ENCODE results near the gene SLC22A23. TPM values are rescaled to one million over a fixed set of nuclear protein-coding genes. Genes with fewer than 3 reads are reported as not detected.

The SLC22A23 gene
- total RNA-seq, 2 experiments from 2014 or later, result 0.37 to 0.39 TPM

DNA sequence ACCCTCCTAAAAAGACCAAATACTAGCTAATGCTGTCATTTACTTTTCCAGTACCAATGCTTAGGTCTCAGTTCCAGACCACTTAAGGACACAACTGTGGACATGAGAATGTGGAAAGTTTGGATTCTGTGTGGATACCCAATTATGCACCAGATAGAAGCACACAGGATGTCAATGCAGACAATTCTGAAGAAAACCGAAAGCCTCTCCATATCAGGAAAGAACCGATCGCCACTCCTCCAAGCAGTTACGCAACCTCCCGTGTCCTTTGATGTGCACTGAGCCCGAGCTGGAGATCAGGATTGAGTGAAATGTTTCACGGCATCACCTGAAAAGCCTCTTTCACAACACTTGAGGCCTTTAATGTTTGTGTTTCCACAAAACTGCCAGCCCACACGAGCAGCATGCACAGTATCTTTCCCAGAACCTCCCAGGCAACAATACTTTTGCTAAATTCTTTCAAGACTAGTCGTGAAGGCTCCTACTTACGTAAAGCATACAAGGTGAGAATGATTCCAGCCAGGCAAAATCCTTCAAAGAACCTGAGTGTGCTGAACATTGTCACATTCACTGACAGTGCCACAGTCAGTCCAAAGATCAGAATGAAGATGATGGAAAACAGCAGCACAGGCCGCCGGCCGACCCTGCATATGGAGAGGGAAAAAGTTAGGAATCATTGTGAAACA, 47.0 kb downstream of the SLC22A23 start:
- Mint-ChIP-seq H3K4me3 (no peak overlapping the region), H3K27ac (no peak overlapping the region), H3K4me1 (peaks cover 9% of the 10 kb centered on the region), H3K36me3 (ENCODE audit: low read depth) (no peaks in the 10 kb centered on the region), H3K9me3 (ENCODE audit: low read depth) (no peaks in the 10 kb centered on the region), H3K27me3 (no peaks in the 10 kb centered on the region)
- no peak for ATAC-seq
- DNase-seq, result no peak
- intact Hi-C loops (cut with DNase I, micrococcal nuclease), result loop anchor here (1.0 to 5.0 kb wide), 3 partner anchors 133 to 322 kb away; no protein-coding TSS in a partner anchor
- ChIA-PET CTCF (interaction anchor here (0.7 to 2.1 kb wide), 4 partner anchors 12 to 121 kb away, joined by 3 to 9 read pairs (median 4); no protein-coding TSS in a partner anchor), POLR2A (no interaction called here)

DNA sequence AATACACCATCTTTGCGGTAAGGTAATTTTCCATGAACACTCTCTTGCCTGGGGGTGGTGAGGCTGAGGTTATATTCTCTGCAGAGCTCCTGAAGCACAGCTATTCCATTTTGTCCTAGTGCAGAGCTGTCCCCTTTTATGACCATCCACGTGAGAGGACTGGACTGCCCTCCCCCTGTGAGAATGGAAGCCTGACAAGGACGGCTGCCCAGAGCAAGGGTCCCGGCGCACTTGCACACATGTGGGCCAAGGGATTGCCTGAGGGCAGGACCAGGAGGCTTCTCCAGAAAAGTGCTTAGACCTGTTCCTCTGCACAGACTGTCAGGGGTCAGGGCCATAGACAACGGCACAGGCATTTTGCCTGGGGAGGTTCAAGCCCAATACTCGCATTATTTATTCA, 48.2 kb downstream of the SLC22A23 start:
- POLR2A ChIA-PET, result no interaction called here
- intact Hi-C loops (cut with DNase I, micrococcal nuclease), result no loop called here
- CTCF ChIA-PET, result interaction anchor here (1.0 to 1.4 kb wide), 2 partner anchors 14 to 38 kb away, joined by 4 read pairs; no protein-coding TSS in a partner anchor
- ATAC-seq (no peak), DNase-seq (no peak)
- Mint-ChIP-seq H3K4me3 (no peak overlapping the region), H3K27me3 (no peaks in the 10 kb centered on the region), H3K27ac (no peak overlapping the region), H3K9me3 (ENCODE audit: low read depth) (no peaks in the 10 kb centered on the region), H3K4me1 (peaks cover 3% of the 10 kb centered on the region), H3K36me3 (ENCODE audit: low read depth) (no peaks in the 10 kb centered on the region)

DNA sequence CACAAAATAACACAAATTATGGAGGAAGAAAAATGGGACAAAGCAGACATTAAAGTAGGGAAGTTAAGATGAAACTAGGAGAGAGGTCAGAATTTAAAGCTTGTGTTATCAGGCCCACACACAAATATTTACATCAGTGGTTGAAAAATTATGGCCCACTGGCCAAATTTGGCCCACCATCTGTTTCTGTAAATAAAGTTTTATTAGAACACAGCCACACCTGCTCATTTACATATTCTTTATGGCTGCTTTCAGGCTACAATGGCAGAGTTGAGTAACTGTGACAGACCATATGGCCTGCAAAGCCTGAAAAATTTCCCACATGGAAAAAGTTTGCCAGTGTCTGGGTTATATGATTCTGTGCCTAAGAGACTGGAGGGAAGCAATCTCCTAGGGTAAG, 49.0 kb downstream of the SLC22A23 start:
- Mint-ChIP-seq H3K9me3 (ENCODE audit: low read depth) (no peaks in the 10 kb centered on the region), H3K4me1 (peaks cover 3% of the 10 kb centered on the region), H3K27me3 (no peaks in the 10 kb centered on the region), H3K36me3 (ENCODE audit: low read depth) (no peaks in the 10 kb centered on the region), H3K4me3 (no peak overlapping the region), H3K27ac (no peak overlapping the region)
- CTCF ChIA-PET, result interaction anchor here (1.2 kb wide), 1 partner anchor 50 kb away, joined by 4 read pairs; no protein-coding TSS in a partner anchor
- no peak for ATAC-seq
- POLR2A ChIA-PET, result no interaction called here
- intact Hi-C loops (cut with DNase I, micrococcal nuclease), result no loop called here
- DNase-seq, result no peak

DNA sequence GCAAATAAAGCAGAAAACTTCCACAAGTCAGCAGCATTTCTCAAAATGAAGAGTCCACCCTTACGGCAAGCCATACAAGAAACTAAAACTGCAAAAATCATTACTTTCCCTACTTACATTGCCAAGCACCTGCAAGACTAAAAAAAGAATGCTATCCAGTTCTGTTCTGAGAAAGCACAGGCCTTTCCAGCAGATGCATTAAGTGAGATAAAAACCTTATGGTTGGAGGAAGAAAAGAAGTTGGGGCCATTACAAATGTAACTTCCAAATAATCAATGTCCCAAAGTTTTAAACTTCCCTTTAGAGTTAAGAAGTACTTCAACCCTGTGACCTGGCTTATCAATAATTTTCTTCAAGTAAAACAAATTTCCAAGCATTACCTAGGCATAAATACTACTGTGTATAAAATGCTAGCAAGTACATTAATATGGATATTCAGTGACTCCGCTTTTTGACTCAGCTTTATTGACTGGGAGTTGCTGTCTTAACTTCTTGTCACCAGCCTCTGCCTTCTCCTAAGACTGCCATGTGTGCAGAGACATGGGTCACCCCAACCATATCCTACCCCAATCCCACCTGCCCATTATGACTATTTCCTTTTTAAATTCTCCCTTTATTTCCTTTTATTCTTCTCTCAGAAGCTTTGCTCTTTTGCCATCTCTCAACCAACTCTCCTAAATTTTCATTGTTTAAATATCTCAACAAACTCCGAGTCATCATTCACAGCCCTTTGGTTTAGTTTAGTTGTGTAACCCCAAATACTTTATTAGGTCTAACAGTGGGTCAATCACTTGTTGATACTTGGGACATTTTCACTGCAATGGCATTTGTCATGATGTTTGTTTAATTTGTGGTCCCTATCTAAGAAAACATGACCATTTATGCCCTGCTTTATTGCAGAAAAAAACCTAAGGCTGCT, 49.7 kb downstream of the SLC22A23 start:
- no peaks in the 10 kb centered on the region for H3K36me3 Mint-ChIP-seq (ENCODE audit: low read depth)
- H3K9me3 Mint-ChIP-seq (ENCODE audit: low read depth), result no peaks in the 10 kb centered on the region
- no peak overlapping the region for H3K27ac Mint-ChIP-seq
- no peak for ATAC-seq
- no peak overlapping the region for H3K4me3 Mint-ChIP-seq
- POLR2A ChIA-PET, result no interaction called here
- H3K4me1 Mint-ChIP-seq, result peaks cover 3% of the 10 kb centered on the region
- CTCF ChIA-PET, result interaction anchor here (1.2 kb wide), 1 partner anchor 51 kb away, joined by 4 read pairs; no protein-coding TSS in a partner anchor
- intact Hi-C loops (cut with DNase I, micrococcal nuclease), result no loop called here
- no peaks in the 10 kb centered on the region for H3K27me3 Mint-ChIP-seq
- DNase-seq, result no peak

DNA sequence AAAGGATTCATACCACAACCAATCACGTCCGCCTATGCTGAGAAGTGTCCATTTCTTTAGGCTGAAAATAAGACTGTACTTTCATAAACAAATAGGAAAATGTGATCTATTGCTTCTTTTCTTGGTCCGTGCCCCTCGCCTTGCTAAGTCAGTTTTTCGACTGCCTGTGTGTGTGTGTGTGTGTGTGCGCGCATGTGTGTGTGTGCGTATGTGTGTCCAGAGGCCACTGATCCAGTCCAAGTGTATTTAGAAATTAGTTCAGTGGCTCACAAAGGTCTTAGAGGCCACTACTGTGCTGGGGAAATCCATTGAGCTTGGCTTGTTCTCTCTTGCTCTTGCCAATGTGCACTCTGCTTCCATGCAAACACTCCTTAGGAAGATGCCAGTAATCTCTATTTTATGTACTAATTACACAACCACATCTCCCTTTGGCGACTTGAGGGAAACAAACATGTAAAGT, 50.5 kb downstream of the SLC22A23 start:
- Mint-ChIP-seq H3K27me3 (no peaks in the 10 kb centered on the region), H3K9me3 (ENCODE audit: low read depth) (no peaks in the 10 kb centered on the region), H3K4me1 (peaks cover 3% of the 10 kb centered on the region), H3K27ac (no peak overlapping the region), H3K36me3 (ENCODE audit: low read depth) (no peaks in the 10 kb centered on the region), H3K4me3 (no peak overlapping the region)
- ChIA-PET CTCF (no interaction called here), POLR2A (no interaction called here)
- intact Hi-C loops (cut with DNase I, micrococcal nuclease), result no loop called here
- ATAC-seq, result no peak
- DNase-seq, result no peak

DNA sequence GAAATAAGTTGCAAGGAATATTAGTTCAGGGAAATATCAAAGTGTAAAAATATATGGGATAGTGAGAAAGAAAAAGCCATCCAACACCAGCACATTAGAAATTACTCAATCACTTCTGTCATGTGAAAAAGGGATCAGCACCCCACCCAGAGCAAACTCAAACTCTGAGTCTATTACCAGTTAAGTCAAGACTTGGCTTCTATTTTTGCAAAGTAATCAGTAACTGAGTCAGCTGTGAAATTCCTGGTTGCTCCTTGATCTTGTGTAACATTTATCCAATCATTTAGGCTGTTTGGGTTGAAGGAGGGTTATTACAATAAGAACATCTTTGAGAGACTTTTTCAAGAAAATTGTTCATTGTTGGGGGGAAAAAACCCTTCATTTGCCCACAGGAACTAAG, 51.2 kb downstream of the SLC22A23 start:
- H3K27ac Mint-ChIP-seq, result no peak overlapping the region
- H3K4me1 Mint-ChIP-seq, result peaks cover under 1% of the 10 kb centered on the region
- intact Hi-C loops (cut with DNase I, micrococcal nuclease), result no loop called here
- DNase-seq, result no peak
- ChIA-PET POLR2A (no interaction called here), CTCF (no interaction called here)
- no peaks in the 10 kb centered on the region for H3K9me3 Mint-ChIP-seq (ENCODE audit: low read depth)
- H3K4me3 Mint-ChIP-seq, result no peak overlapping the region
- ATAC-seq, result no peak
- H3K36me3 Mint-ChIP-seq (ENCODE audit: low read depth), result no peaks in the 10 kb centered on the region
- H3K27me3 Mint-ChIP-seq, result no peaks in the 10 kb centered on the region

DNA sequence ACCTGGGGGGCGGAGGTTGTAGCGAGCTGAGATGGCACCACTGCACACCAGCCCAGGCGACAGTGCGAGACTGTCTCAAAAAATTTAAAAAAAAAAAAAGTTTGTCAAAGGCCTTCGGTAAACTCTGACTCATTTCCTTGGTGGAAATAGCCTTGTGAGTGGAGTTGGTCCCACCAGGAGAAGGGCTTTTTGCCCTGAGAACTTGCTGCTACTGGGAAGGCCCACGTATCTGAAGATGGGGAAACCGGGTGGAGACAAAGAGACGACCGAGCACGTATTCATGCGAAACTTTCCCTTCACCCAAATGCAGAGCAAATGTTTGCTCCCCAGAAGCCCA, 51.7 kb downstream of the SLC22A23 start:
- Mint-ChIP-seq H3K27ac (no peak overlapping the region), H3K9me3 (ENCODE audit: low read depth) (no peaks in the 10 kb centered on the region), H3K27me3 (no peaks in the 10 kb centered on the region), H3K4me1 (no peaks in the 10 kb centered on the region), H3K36me3 (ENCODE audit: low read depth) (no peaks in the 10 kb centered on the region), H3K4me3 (no peak overlapping the region)
- intact Hi-C loops (cut with DNase I, micrococcal nuclease), result no loop called here
- ChIA-PET POLR2A (interaction anchor here (0.7 kb wide), 1 partner anchor 1114 kb away, joined by 3 read pairs; no protein-coding TSS in a partner anchor), CTCF (no interaction called here)
- ATAC-seq (no peak), DNase-seq (no peak)

DNA sequence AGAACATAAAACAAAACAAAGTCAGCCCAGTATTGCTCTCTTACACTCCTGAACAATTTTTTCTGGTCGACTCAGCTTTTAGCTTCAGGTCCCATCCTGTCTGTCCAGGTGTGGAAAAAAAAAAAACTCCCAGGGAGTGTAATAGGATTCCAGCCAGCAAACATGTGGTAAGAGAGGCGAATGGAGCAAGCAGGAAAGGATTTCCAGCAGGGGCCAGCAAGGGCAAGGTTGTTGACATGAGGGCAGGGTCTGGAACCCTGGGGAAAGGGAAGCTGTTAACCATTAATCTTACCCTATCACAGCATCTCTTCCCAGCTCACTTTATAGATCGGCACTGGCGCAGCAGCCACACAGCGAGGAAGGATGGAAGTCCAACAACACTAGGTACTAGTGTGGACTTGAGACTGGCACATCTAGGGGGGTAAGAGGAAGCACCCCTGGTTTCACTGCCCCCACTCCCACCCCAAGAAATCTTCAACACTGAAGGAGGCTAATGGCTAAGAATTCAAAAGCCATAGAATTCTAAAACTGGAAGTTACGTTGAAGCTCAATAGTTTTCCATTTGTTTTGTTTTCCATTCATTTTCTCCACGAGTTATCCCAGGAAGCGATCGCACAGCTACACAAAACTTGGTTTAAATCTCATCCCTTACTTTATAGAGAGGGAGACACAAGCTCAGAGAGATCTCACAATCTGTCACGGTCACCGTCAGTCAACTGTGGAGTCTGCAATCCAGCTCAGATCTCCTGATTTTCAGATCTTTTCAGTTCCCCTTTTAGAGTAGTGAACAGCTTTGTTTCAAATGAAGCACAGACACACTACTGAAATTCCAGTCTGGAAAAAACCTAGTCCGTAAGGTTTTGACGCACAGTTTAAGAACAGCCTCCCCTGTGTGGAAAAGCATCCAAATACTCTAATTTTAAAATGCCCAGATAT, 53.3 kb downstream of the SLC22A23 start:
- POLR2A ChIA-PET, result interaction anchor here (0.7 kb wide), 1 partner anchor 43 kb away, joined by 3 read pairs; no protein-coding TSS in a partner anchor
- Mint-ChIP-seq H3K27me3 (no peaks in the 10 kb centered on the region), H3K9me3 (ENCODE audit: low read depth) (no peaks in the 10 kb centered on the region), H3K27ac (no peak overlapping the region), H3K36me3 (ENCODE audit: low read depth) (no peaks in the 10 kb centered on the region), H3K4me3 (no peak overlapping the region), H3K4me1 (no peaks in the 10 kb centered on the region)
- DNase-seq (no peak), ATAC-seq (no peak)
- CTCF ChIA-PET, result interaction anchor here (0.7 kb wide), 1 partner anchor 288 kb away, joined by 5 read pairs; no protein-coding TSS in a partner anchor
- intact Hi-C loops (cut with DNase I, micrococcal nuclease), result no loop called here

DNA sequence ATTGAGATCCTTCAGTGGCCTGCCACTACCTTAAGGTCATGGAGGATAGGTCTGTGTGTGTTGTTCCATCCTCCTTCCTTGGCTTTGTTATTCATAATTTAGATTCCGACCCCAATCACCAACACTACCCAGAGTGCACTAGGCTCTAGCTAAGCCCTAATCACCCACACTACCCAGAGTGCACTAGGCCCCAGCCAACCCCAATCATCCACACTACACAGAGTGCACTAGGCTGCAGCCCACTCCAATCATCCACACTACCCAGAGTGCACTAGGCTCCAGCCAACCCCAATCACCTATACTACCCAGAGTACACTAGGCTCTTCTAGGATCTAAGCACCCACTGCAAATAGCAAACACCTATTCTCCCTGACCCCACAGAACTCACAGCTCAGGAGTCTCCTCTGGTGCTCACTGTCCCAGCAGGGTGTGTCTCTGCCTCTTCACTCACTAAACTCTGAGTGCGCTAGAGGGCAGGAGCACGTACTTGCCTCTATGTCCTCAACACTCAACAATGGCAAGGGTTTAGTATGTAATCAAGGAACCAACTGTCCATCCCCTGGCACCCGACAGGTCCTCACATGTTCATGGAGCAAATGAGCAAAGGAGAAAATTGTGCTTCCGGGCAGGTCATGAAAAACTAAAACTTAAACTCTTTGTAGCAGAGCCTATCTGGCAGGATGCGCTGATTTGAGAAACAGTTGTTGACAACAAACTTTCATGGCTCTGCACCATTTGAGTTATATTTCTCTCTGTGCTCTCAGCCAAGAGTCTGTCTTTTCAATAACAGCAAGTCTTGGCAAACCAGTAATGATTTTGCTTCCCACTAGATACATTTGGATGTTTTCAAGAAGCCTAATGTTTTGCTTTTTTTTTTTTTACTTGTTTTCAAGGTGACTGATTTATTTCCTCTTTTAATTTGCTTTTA, 54.3 kb downstream of the SLC22A23 start:
- peak; percentile 47 for ATAC-seq
- no peaks in the 10 kb centered on the region for H3K9me3 Mint-ChIP-seq (ENCODE audit: low read depth)

DNA sequence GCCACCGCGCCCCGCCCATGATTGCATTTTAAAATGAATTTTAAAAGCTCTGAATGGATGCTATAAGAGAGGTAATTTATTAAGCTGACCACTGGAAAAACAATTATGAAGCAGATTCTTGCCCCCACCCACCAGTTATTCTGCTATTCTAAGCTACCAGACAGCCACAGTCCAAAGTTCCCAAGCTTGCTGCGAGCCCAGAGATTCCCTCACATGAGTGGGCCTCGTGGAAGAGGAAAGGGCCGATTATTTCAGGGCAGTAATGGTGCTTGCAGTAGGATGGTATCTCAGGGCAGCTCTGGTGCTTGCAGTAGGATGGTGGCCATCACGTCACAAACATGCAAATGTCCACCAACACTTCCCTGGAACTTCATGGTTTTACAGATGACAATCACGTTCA, 56.7 kb downstream of the SLC22A23 start:
- DNase-seq (no peak), ATAC-seq (no peak)
- ChIA-PET CTCF (no interaction called here), POLR2A (no interaction called here)
- Mint-ChIP-seq H3K27me3 (no peaks in the 10 kb centered on the region), H3K27ac (no peak overlapping the region), H3K9me3 (ENCODE audit: low read depth) (no peaks in the 10 kb centered on the region), H3K4me3 (no peak overlapping the region), H3K36me3 (ENCODE audit: low read depth) (no peaks in the 10 kb centered on the region), H3K4me1 (no peaks in the 10 kb centered on the region)
- intact Hi-C loops (cut with DNase I, micrococcal nuclease), result no loop called here

More for the DNA sequence above, 54.3 kb downstream of the SLC22A23 start:
- POLR2A ChIA-PET, result no interaction called here
- Mint-ChIP-seq H3K4me3 (no peak overlapping the region), H3K27ac (no peak overlapping the region), H3K27me3 (no peaks in the 10 kb centered on the region), H3K36me3 (ENCODE audit: low read depth) (no peaks in the 10 kb centered on the region), H3K4me1 (no peaks in the 10 kb centered on the region)
- intact Hi-C loops (cut with DNase I, micrococcal nuclease), result no loop called here
- CTCF ChIA-PET, result interaction anchor here (0.7 kb wide), 1 partner anchor 289 kb away, joined by 5 read pairs; no protein-coding TSS in a partner anchor
- DNase-seq, result no peak
